ENCODE data around the gene IGFL2.
"Not testable (repeated sequence)": the region's sequence is repeated elsewhere in the genome, so short reads cannot be mapped to it uniquely, and the experiment has no call there.

IGFL2 gene

DNA sequence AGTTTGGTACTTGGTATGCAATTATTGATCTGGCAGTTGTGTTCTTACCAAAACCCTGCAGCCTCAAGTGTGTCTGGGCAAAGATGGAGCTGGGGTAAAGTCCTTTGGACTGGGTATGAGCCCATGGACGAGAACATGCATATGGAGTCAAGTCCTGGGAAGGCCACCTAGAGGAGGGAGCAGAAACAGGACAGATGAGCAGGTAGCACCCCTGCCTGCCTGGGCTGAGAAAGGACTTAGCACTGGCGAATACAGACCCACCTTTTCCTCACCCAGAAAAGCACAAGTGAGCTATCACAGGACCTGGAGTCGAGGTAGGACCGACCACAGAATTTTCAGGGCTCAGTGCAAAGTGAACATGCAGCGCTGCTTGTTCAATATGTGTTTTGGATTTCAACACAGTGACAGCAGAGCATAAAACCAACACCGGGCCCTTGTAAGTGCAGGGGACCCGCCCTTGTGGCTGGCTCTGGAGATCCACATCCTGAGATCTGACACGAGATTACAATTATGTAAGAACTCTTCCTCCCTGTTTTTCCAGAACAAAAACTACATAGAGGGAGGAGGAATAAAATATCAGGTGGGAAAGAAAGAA lies 25.9 kb downstream of the IGFL2 start:
- H3K9me3 ChIP-seq (ENCODE audit: control insufficient read depth, insufficient read depth, low read length) = peaks cover 9% of the 10 kb centered on the region
- H3K36me3 ChIP-seq (ENCODE audit: control insufficient read depth, insufficient read depth, low read length) = no peaks in the 10 kb centered on the region
- no peak overlapping the region for H3K9ac ChIP-seq (ENCODE audit: low read depth, low read length)
- no peak overlapping the region for H3K4me3 ChIP-seq (ENCODE audit: low read depth, low read length)
- no peaks in the 10 kb centered on the region for H3K27me3 ChIP-seq (ENCODE audit: control insufficient read depth, insufficient read depth, low read length)
- no peaks in the 10 kb centered on the region for H3K4me1 ChIP-seq (ENCODE audit: control insufficient read depth, insufficient read depth, low read length)
- no peak overlapping the region for H3K27ac ChIP-seq (ENCODE audit: low read depth, low read length)

DNA sequence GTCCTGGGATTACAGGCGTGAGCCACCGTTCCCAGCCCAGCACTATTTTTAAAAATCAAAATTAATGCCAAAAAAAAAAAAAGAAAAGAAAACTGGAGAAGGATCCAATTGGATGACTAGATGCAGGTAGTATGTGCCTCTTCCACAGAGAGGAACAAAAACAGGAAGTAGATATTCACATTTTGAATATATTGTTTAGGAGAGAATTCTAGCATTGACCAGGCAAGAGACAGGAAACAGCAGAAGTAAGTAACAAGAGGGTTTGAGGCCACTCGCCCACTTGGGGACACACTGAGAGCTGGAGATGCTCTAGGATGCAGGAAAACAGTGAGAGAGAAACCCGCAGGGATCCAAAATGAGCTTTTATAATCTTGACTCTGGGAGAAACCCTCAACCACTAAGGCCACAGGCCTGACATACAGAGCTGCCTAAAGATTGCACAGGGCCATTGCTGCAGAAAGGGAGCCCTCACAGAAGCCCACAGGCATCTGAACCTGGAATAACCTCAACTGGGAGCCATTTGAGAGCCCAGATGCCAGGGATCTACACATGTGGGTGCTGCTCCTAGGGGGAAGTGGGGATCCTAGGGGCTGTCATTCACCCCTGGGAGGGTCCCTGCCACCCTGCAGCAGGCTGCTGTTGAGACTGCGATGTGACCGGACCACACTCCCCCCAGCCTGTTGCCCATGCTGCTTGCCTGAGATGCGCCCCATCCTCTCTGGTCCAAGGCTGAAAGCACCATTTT lies 28.2 kb downstream of the IGFL2 start:
- peaks cover 3% of the 10 kb centered on the region for H3K9me3 ChIP-seq (ENCODE audit: control insufficient read depth, insufficient read depth, low read length)
- H3K36me3 ChIP-seq (ENCODE audit: control insufficient read depth, insufficient read depth, low read length) = no peaks in the 10 kb centered on the region
- H3K4me1 ChIP-seq (ENCODE audit: control insufficient read depth, insufficient read depth, low read length) = no peaks in the 10 kb centered on the region
- H3K27ac ChIP-seq (ENCODE audit: low read depth, low read length) = no peak overlapping the region
- H3K9ac ChIP-seq (ENCODE audit: low read depth, low read length) = no peak overlapping the region
- no peaks in the 10 kb centered on the region for H3K27me3 ChIP-seq (ENCODE audit: control insufficient read depth, insufficient read depth, low read length)
- H3K4me3 ChIP-seq (ENCODE audit: low read depth, low read length) = no peak overlapping the region

DNA sequence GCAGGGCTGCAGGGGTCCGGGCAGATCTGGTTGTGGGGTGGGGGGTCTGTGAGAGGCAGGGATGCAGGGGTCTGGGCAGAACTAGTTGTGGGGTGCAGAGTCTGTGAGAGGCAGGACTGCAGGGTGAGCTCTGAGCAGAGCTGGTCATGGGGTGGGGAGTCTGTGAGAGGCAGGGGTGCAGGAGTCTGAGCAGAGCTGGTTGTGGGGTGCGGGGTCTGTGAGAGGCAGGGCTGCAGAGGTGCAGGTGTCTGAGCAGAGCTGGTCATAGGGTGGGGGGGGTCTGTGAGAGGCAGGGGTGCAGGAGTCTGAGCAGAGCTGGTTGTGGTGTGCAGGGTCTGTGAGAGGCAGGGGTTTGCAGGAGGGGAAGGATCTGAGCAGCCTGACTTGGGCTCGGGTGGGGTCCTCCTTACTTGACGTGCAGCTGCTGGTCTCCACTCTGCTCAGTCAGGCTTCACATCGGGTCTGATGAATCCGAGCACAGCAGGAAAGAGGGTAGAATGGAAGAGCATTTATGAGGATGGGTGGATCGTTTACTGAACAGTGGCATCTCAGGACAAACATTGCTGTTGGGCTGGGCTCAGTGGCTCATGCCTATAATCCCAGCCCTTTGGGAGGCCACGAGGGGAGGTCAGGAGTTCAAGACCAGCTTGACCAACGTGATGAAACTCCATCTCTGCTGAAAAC lies 31.2 kb downstream of the IGFL2 start:
- Histone ChIP-seq H3K36me3 (ENCODE audit: control insufficient read depth, insufficient read depth, low read length) (no peaks in the 10 kb centered on the region), H3K4me3 (ENCODE audit: low read depth, low read length) (no peak overlapping the region), H3K9me3 (ENCODE audit: control insufficient read depth, insufficient read depth, low read length) (no peaks in the 10 kb centered on the region), H3K9ac (ENCODE audit: low read depth, low read length) (no peak overlapping the region), H3K27me3 (ENCODE audit: control insufficient read depth, insufficient read depth, low read length) (no peaks in the 10 kb centered on the region), H3K4me1 (ENCODE audit: control insufficient read depth, insufficient read depth, low read length) (no peaks in the 10 kb centered on the region), H3K27ac (ENCODE audit: low read depth, low read length) (no peak overlapping the region)

DNA sequence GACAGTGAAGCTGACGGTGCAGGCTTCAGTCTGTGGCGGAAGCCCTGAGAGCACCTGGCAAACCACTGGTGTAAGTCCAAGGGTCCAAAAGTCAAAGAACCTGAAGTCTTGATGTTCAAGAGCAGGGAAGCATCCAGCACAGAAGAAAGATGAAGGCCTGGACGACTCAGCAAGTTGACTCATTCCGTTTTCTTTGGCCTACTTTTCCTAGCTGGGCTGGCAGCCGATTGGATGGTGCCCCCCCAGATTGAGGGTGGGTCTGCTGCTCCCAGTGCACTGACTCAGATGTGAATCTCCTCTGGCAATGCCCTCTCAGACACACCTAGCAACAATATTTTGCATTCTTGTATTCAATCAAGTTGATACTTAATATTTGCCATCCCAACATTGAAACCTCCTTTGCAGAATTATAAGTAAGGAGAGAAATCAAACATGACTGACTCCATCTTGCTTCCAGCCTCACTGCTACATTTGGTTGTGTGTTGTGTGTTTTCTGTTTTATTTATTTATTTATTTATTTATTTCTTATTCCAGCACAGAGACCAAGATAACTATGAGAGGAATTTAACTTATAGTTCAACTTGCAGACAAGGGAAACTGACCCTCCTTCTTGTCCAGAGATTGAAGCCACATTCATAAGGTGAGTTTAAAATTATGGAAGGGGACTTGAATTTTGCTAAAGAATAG lies 32.8 kb downstream of the IGFL2 start:
- no peak overlapping the region for H3K4me3 ChIP-seq (ENCODE audit: low read depth, low read length)
- H3K27ac ChIP-seq (ENCODE audit: low read depth, low read length) = no peak overlapping the region
- H3K9ac ChIP-seq (ENCODE audit: low read depth, low read length) = no peak overlapping the region

DNA sequence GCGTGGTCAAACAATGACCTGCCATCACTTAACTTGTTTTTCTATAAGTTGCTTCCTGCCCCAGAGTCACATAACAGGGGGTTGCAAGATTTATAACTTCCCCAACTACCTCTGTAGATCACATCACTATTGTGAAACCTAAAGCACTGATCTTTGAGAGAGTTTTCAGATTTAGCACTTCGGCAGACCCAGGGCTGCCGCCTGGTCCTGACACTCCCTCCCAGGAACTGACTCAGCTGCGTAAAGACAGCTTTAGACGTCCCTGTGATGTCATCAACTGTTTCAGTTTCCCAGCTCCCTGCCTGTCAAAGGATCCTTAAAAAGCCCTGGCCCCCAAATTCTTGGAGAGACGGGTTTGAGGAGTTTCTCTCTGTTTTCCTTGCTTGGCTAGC lies 33.3 kb downstream of the IGFL2 start:
- no peaks in the 10 kb centered on the region for H3K4me1 ChIP-seq (ENCODE audit: control insufficient read depth, insufficient read depth, low read length)
- H3K9ac ChIP-seq (ENCODE audit: low read depth, low read length) = no peak overlapping the region
- no peaks in the 10 kb centered on the region for H3K36me3 ChIP-seq (ENCODE audit: control insufficient read depth, insufficient read depth, low read length)
- H3K27me3 ChIP-seq (ENCODE audit: control insufficient read depth, insufficient read depth, low read length) = no peaks in the 10 kb centered on the region
- no peaks in the 10 kb centered on the region for H3K9me3 ChIP-seq (ENCODE audit: control insufficient read depth, insufficient read depth, low read length)
- no peak overlapping the region for H3K4me3 ChIP-seq (ENCODE audit: low read depth, low read length)
- no peak overlapping the region for H3K27ac ChIP-seq (ENCODE audit: low read depth, low read length)

More for the DNA sequence above, 32.8 kb downstream of the IGFL2 start:
- no peaks in the 10 kb centered on the region for H3K4me1 ChIP-seq (ENCODE audit: control insufficient read depth, insufficient read depth, low read length)
- H3K36me3 ChIP-seq (ENCODE audit: control insufficient read depth, insufficient read depth, low read length) = no peaks in the 10 kb centered on the region
- no peaks in the 10 kb centered on the region for H3K9me3 ChIP-seq (ENCODE audit: control insufficient read depth, insufficient read depth, low read length)
- no peaks in the 10 kb centered on the region for H3K27me3 ChIP-seq (ENCODE audit: control insufficient read depth, insufficient read depth, low read length)

DNA sequence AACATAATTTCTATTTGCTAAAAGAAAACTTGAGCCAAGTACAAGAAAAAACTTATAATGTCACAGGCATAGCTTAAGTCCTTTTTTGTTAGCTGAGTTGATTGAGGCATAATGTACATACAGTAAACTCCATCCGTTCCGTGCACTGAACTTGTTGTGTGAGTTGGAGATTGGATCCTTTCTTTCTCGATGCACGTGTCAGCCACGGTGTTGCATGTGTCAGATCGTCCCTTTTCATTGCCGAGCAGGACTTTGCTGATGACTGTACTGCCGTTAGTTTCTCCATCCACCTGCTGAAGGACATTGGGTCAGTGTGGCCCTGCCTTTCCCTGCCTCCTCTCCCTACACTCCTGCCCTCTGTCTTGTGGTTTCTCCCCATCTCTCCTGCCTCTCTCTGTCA lies 34.4 kb downstream of the IGFL2 start:
- Histone ChIP-seq H3K4me1 (ENCODE audit: control insufficient read depth, insufficient read depth, low read length) (no peaks in the 10 kb centered on the region), H3K36me3 (ENCODE audit: control insufficient read depth, insufficient read depth, low read length) (no peaks in the 10 kb centered on the region), H3K27ac (ENCODE audit: low read depth, low read length) (no peak overlapping the region), H3K9ac (ENCODE audit: low read depth, low read length) (no peak overlapping the region), H3K4me3 (ENCODE audit: low read depth, low read length) (no peak overlapping the region), H3K9me3 (ENCODE audit: control insufficient read depth, insufficient read depth, low read length) (no peaks in the 10 kb centered on the region), H3K27me3 (ENCODE audit: control insufficient read depth, insufficient read depth, low read length) (no peaks in the 10 kb centered on the region)

DNA sequence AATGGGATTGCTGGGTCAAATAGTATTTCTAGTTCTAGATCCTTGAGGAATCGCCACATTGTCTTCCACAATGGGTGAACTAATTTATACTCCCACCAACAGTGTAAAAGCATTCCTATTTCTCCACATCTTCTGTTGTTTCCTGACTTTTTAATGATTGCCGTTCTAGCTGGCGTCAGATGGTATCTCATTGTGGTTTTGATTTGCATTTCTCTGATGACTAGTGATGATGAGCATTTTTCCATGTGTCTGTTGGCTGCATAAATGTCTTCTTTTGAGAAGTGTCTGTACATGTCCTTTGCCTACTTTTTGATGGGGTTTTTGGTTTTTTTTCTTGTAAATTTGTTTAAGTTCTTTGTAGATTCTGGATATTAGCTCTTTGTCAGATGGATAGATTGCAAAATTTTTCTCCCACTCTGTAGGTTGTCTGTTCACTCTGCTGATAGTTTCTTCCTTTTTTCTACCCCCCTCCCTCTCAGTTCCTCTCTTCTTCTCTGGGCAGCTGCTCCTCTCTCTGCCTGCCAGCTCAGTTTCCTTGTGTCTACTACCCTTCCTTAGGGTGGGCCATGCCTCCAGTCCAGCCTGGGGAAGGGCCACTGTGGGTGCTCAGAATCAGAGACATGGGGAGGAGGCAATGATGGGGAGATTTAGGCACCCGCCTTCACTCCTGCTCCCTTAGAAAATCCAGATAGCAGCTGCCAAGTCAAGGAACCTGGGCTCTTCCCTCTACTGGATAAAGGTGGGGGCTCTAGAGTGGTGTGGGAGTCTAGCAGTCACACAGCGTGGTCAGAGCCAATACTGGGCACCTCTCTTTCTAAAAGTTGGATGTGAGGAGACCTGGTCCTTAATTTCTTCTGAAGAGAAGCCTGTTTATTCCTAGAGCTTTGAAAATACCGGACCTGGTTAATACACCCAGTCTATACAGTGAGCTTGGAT lies 37.0 kb downstream of the IGFL2 start:
- H3K27me3 ChIP-seq (ENCODE audit: control insufficient read depth, insufficient read depth, low read length); H3K9ac ChIP-seq (ENCODE audit: low read depth, low read length); H3K27ac ChIP-seq (ENCODE audit: low read depth, low read length); H3K36me3 ChIP-seq (ENCODE audit: control insufficient read depth, insufficient read depth, low read length); H3K9me3 ChIP-seq (ENCODE audit: control insufficient read depth, insufficient read depth, low read length); H3K4me1 ChIP-seq (ENCODE audit: control insufficient read depth, insufficient read depth, low read length); H3K4me3 ChIP-seq (ENCODE audit: low read depth, low read length): not testable (repeated sequence)

DNA sequence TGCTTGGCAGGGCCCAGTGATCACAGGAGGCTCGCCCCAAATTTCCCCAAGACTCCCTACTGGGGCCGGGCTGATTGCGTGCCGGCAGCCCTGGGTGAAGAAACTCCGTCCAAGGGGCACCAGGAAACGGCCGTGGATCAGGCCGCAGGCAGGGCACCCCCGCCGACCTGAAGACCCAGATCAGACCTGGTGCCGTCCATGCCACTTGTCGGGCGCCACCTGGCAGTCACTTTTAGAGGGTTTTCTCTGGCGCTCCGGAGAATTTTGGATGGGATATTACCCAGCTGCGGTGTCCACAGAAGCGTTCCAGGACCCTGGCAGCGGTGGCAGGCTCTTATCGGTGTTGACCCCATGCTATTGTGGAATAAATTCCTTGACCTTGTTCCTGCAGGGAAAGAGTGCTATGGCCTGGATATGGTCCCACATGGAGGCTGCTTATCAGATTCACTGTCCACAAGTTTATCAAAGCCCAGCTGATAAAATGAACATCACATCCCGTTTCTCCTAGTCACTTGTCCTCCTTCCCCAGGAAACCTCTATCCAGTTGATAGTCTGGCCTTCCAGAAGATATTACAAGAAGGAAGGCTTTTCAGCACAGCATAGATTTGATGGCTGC lies 38.2 kb downstream of the IGFL2 start:
- Histone ChIP-seq H3K36me3 (ENCODE audit: control insufficient read depth, insufficient read depth, low read length) (no peaks in the 10 kb centered on the region), H3K27ac (ENCODE audit: low read depth, low read length) (no peak overlapping the region), H3K4me1 (ENCODE audit: control insufficient read depth, insufficient read depth, low read length) (no peaks in the 10 kb centered on the region), H3K27me3 (ENCODE audit: control insufficient read depth, insufficient read depth, low read length) (no peaks in the 10 kb centered on the region), H3K9ac (ENCODE audit: low read depth, low read length) (no peak overlapping the region), H3K4me3 (ENCODE audit: low read depth, low read length) (no peak overlapping the region), H3K9me3 (ENCODE audit: control insufficient read depth, insufficient read depth, low read length) (no peaks in the 10 kb centered on the region)

DNA sequence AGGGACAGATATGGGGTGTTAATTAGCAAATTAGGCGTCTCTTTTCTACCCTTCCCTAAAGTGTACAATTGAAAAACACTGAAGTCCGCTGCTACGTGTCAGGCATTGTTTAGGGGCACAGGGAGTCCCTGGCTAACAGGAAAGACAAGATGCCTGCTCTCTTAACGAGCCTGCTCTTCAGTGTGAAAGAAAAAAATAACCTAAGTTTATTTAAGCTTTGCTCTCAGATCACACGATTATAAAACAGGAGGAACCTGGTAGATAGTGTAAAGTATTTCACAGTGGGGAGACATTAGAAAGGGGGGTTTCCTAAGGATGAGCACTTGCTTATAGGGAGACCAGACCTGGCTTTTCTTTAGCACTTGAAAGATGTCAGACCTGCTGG lies 38.7 kb downstream of the IGFL2 start:
- no peaks in the 10 kb centered on the region for H3K4me1 ChIP-seq (ENCODE audit: control insufficient read depth, insufficient read depth, low read length)
- H3K4me3 ChIP-seq (ENCODE audit: low read depth, low read length) = no peak overlapping the region
- no peak overlapping the region for H3K27ac ChIP-seq (ENCODE audit: low read depth, low read length)
- no peaks in the 10 kb centered on the region for H3K27me3 ChIP-seq (ENCODE audit: control insufficient read depth, insufficient read depth, low read length)
- no peaks in the 10 kb centered on the region for H3K9me3 ChIP-seq (ENCODE audit: control insufficient read depth, insufficient read depth, low read length)
- no peak overlapping the region for H3K9ac ChIP-seq (ENCODE audit: low read depth, low read length)
- H3K36me3 ChIP-seq (ENCODE audit: control insufficient read depth, insufficient read depth, low read length) = no peaks in the 10 kb centered on the region
